ENCODE measurements around the gene DNER.

DNA sequence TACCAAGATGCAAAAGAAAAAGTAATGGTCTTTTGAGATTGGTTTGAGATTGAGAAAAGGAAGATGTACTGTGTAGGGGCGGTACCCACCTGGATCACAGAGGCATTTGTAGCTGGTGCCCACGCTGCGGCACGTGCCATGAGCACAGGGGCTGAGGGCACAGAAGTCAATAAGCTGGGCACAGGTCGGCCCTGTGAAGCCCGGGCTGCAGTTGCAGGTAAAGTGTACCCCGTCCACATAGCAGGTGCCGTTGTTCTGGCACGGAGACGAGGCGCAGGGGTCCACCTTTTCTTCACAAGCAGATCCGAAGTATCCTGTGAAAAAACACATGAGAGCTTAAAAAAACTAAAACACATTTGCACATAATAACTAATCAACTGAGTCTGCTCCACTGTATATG lies 267.1 kb downstream of the DNER start:
- TF ChIP-seq, protein P1, sequence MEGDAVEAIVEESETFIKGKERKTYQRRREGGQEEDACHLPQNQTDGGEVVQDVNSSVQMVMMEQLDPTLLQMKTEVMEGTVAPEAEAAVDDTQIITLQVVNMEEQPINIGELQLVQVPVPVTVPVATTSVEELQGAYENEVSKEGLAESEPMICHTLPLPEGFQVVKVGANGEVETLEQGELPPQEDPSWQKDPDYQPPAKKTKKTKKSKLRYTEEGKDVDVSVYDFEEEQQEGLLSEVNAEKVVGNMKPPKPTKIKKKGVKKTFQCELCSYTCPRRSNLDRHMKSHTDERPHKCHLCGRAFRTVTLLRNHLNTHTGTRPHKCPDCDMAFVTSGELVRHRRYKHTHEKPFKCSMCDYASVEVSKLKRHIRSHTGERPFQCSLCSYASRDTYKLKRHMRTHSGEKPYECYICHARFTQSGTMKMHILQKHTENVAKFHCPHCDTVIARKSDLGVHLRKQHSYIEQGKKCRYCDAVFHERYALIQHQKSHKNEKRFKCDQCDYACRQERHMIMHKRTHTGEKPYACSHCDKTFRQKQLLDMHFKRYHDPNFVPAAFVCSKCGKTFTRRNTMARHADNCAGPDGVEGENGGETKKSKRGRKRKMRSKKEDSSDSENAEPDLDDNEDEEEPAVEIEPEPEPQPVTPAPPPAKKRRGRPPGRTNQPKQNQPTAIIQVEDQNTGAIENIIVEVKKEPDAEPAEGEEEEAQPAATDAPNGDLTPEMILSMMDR (IDR thresholded peaks at IDR 0.05 in 2 of 3, conservative IDR thresholded peaks at IDR 0.05 in 1 of 3; ENCODE audit: borderline replicate concordance in 1 of 3, insufficient read depth in 1 of 3, low read depth in 2 of 3, low read length in 2 of 3), result no peak
- TF ChIP-seq POLR2A (IDR thresholded peaks at IDR 0.05; ENCODE audit: borderline replicate concordance, extremely low read depth, insufficient read depth, insufficient read length), result no peak
- TF ChIP-seq, protein P2, sequence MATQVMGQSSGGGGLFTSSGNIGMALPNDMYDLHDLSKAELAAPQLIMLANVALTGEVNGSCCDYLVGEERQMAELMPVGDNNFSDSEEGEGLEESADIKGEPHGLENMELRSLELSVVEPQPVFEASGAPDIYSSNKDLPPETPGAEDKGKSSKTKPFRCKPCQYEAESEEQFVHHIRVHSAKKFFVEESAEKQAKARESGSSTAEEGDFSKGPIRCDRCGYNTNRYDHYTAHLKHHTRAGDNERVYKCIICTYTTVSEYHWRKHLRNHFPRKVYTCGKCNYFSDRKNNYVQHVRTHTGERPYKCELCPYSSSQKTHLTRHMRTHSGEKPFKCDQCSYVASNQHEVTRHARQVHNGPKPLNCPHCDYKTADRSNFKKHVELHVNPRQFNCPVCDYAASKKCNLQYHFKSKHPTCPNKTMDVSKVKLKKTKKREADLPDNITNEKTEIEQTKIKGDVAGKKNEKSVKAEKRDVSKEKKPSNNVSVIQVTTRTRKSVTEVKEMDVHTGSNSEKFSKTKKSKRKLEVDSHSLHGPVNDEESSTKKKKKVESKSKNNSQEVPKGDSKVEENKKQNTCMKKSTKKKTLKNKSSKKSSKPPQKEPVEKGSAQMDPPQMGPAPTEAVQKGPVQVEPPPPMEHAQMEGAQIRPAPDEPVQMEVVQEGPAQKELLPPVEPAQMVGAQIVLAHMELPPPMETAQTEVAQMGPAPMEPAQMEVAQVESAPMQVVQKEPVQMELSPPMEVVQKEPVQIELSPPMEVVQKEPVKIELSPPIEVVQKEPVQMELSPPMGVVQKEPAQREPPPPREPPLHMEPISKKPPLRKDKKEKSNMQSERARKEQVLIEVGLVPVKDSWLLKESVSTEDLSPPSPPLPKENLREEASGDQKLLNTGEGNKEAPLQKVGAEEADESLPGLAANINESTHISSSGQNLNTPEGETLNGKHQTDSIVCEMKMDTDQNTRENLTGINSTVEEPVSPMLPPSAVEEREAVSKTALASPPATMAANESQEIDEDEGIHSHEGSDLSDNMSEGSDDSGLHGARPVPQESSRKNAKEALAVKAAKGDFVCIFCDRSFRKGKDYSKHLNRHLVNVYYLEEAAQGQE (IDR thresholded peaks at IDR 0.05; ENCODE audit: low read depth), result no peak
- no peak for TF ChIP-seq YY1 (IDR thresholded peaks at IDR 0.05; ENCODE audit: extremely low read depth, insufficient replicate concordance, low read depth, low read length)
- TF ChIP-seq, protein P3, sequence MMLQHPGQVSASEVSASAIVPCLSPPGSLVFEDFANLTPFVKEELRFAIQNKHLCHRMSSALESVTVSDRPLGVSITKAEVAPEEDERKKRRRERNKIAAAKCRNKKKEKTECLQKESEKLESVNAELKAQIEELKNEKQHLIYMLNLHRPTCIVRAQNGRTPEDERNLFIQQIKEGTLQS (IDR thresholded peaks at IDR 0.05), result no peak
- no peak for TF ChIP-seq ZNF274 (IDR thresholded peaks at IDR 0.05; ENCODE audit: low read depth, low read length)
- TF ChIP-seq JUND (IDR thresholded peaks at IDR 0.05), result no peak

Data from HCT116 (cell line).